CD14-positive monocyte (primary cell): ENCODE data around the gene ITK. TPM values are rescaled to one million over a fixed set of nuclear protein-coding genes. Genes with fewer than 3 reads are reported as not detected.

ENCODE experiments used
- DNase-seq, 3 donors: peaks; one replicate each; pipeline ENCODE4 v3.0.0-alpha.2; 2011 to 2022
- H2AFZ ChIP-seq: 2 replicates; pipeline ENCODE4 v1.6.0; 2012; ENCODE audit warnings: mild to moderate bottlenecking, low read depth, low read length, inconsistent platforms; ENCODE audit not compliant: insufficient read depth, poor library complexity, severe bottlenecking
- H3K27ac ChIP-seq, 2 donors: 1 replicate in 1 of 2; 2 replicates in 1 of 2; pipeline ENCODE4 v1.5.1; 2012 to 2013; ENCODE audit warnings: low read length in 2 of 2, control low read depth in 1 of 2, inconsistent platforms in 1 of 2, low read depth in 1 of 2, mild to moderate bottlenecking in 1 of 2
- H3K27me3 ChIP-seq, 2 donors: one replicate each; pipeline versions ENCODE4 v1.6.0 to v1.6.1; 2011 to 2013; ENCODE audit warnings: low read length in 2 of 2; ENCODE audit not compliant: control insufficient read depth in 2 of 2, insufficient read depth in 2 of 2
- H3K36me3 ChIP-seq, 2 donors: replicated peaks in 1 of 2; 1 replicate in 1 of 2; 2 replicates in 1 of 2; pipeline versions ENCODE4 v1.5.1 to v1.6.1; 2012 to 2013; ENCODE audit warnings: low read length in 2 of 2, control low read depth in 1 of 2, inconsistent platforms in 1 of 2, mild to moderate bottlenecking in 1 of 2; ENCODE audit not compliant: insufficient read depth in 2 of 2, control insufficient read depth in 1 of 2
- H3K4me1 ChIP-seq, 2 donors: 1 replicate in 1 of 2; 2 replicates in 1 of 2; pipeline versions ENCODE4 v1.5.1 to v1.6.1; 2012 to 2013; ENCODE audit warnings: low read length in 2 of 2, control low read depth in 1 of 2, inconsistent platforms in 1 of 2, mild to moderate bottlenecking in 1 of 2, moderate library complexity in 1 of 2; ENCODE audit not compliant: insufficient read depth in 2 of 2, control insufficient read depth in 1 of 2
- H3K4me2 ChIP-seq: replicated peaks from 2 replicates; pipeline ENCODE3; 2012; ENCODE audit warnings: low read length, moderate library complexity, mild to moderate bottlenecking; ENCODE audit not compliant: poor library complexity, severe bottlenecking; ENCODE audit errors: extremely low read depth
- H3K4me3 ChIP-seq, 3 experiments: fragments of 200-600 bp in 1 of 3; sonication (generic) in 1 of 3; replicated peaks in 1 of 3; 1 replicate in 2 of 3; 2 replicates in 1 of 3; pipeline ENCODE4 v1.5.1; 2011 to 2013; ENCODE audit warnings: low read length in 3 of 3, mild to moderate bottlenecking in 3 of 3, control low read depth in 2 of 3, low read depth in 2 of 3, inconsistent platforms in 1 of 3, moderate library complexity in 1 of 3
- H3K79me2 ChIP-seq: 2 replicates; pipeline ENCODE4 v1.6.0; 2012; ENCODE audit warnings: mild to moderate bottlenecking, control low read depth, inconsistent platforms, low read length, moderate library complexity; ENCODE audit not compliant: insufficient read depth
- H3K9ac ChIP-seq: 2 replicates; pipeline ENCODE4 v1.6.0; 2017; ENCODE audit warnings: low read length, mild to moderate bottlenecking; ENCODE audit not compliant: insufficient read depth, poor library complexity, severe bottlenecking
- H3K9me3 ChIP-seq, 2 donors: replicated peaks in 1 of 2; 1 replicate in 1 of 2; 2 replicates in 1 of 2; pipeline versions ENCODE4 v1.5.1 to v1.6.1; 2012 to 2013; ENCODE audit warnings: low read length in 2 of 2, control low read depth in 1 of 2; ENCODE audit not compliant: control insufficient read depth in 1 of 2, insufficient read depth in 1 of 2
- H4K20me1 ChIP-seq: 2 replicates; pipeline ENCODE4 v1.6.0; 2012; ENCODE audit warnings: mild to moderate bottlenecking, low read length, control low read depth, moderate library complexity; ENCODE audit not compliant: insufficient read depth
- H3K27ac Mint-ChIP-seq, 7 donors: one replicate each; pipeline ENCODE4 v1.8.0; 2020; ENCODE audit warnings: mild to moderate bottlenecking in 7 of 7, mixed read lengths in 7 of 7, moderate library complexity in 6 of 7, inconsistent platforms in 2 of 7
- H3K27me3 Mint-ChIP-seq, 3 donors: one replicate each; pipeline ENCODE4 v1.8.0; 2021 to 2022; ENCODE audit warnings: low read depth in 3 of 3, mild to moderate bottlenecking in 3 of 3, mixed read lengths in 3 of 3, moderate library complexity in 3 of 3, inconsistent platforms in 1 of 3
- H3K36me3 Mint-ChIP-seq, 2 donors: one replicate each; pipeline ENCODE4 v1.8.0; 2020; ENCODE audit warnings: mixed read lengths in 2 of 2, inconsistent platforms in 1 of 2, mild to moderate bottlenecking in 1 of 2
- H3K4me1 Mint-ChIP-seq: one replicate; pipeline ENCODE4 v1.8.0; 2020; ENCODE audit warnings: mild to moderate bottlenecking, mixed read lengths
- H3K4me3 Mint-ChIP-seq, 2 donors: one replicate each; pipeline ENCODE4 v1.8.0; 2020; ENCODE audit warnings: mild to moderate bottlenecking in 2 of 2, mixed read lengths in 2 of 2, moderate library complexity in 1 of 2
- H3K9me3 Mint-ChIP-seq, 7 donors: one replicate each; pipeline ENCODE4 v1.8.0; 2020 to 2022; ENCODE audit warnings: mixed read lengths in 7 of 7, mild to moderate bottlenecking in 6 of 7, moderate library complexity in 6 of 7, inconsistent platforms in 2 of 7
- CTCF ChIP-seq: fragments of 200-600 bp; IDR thresholded peaks from one replicate; pipeline ENCODE4 v1.8.0; 2022; ENCODE audit warnings: antibody characterized with exemption, mild to moderate bottlenecking
- WGBS: methylation state at CpG from one replicate; pipeline ENCODE4 v1.1.5; 2013; ENCODE audit warnings: missing lambda C conversion rate; ENCODE audit not compliant: insufficient coverage; 5-methylcytosine and 5-hydroxymethylcytosine counted together
- intact Hi-C, 2 donors: fragments of 100-400 bp; cut with micrococcal nuclease; formaldehyde crosslinking; loops; one replicate each; pipeline versions ENCODE4 v1.15.0 to v1.15.1; 2023
- polyA plus RNA-seq, 3 donors: library from polyadenylated mRNA; depleted of rRNA in 1 of 3; unstranded in 2 of 3; stranded (reverse) in 1 of 3; fragments of 300-500 nt in 2 of 3; fragments of >200 nt in 1 of 3; fragmentation: Illumina TruSeq in 2 of 3; gene quantifications; 1 replicate in 2 of 3; 2 replicates in 1 of 3; pipeline ENCODE4 v1.2.3, GENCODE V29; 2012 to 2021

Gene ITK
- polyA plus RNA-seq, 3 donors = 0.03 to 0.60 (median 0.39) TPM

- Histone ChIP-seq H3K9ac (no peak overlapping the region), H3K27me3 (no peaks in the 10 kb centered on the region), H3K27ac (no peak overlapping the region), H3K4me3 (no peak overlapping the region), H3K36me3 (peaks cover 23 to 42% of the 10 kb centered on the region in 2 donors), H3K79me2 (peaks cover 18% of the 10 kb centered on the region), H4K20me1 (peaks cover 23% of the 10 kb centered on the region), H2AFZ (no peak overlapping the region), H3K9me3 (no peaks in the 10 kb centered on the region), H3K4me1 (peaks cover 16 to 27% of the 10 kb centered on the region in 2 donors), H3K4me2 (no peak overlapping the region)
- Mint-ChIP-seq H3K4me3 (no peak overlapping the region), H3K9me3 (no peaks in the 10 kb centered on the region), H3K27ac (no peak overlapping the region), H3K27me3 (no peaks in the 10 kb centered on the region), H3K36me3 (peaks cover 32 to 38% of the 10 kb centered on the region in 2 donors), H3K4me1 (peaks cover 23% of the 10 kb centered on the region)
- no peak for DNase-seq
- no peak for TF ChIP-seq CTCF
- intact Hi-C loops = no loop called here
- no CpG with 5 or more reads among the region's 6 CpGs for WGBS
Measured at GRCh38 chr5:157284458-157285212, 104.0 kb downstream of the ITK start.

- Mint-ChIP-seq H3K27ac (peak overlapping the region in 1 of 7 donors; percentile 32), H3K27me3 (no peaks in the 10 kb centered on the region), H3K9me3 (no peaks in the 10 kb centered on the region), H3K4me3 (no peak overlapping the region), H3K36me3 (peaks cover 37 to 46% of the 10 kb centered on the region in 2 donors), H3K4me1 (peaks cover 16% of the 10 kb centered on the region)
- Histone ChIP-seq H4K20me1 (peaks cover 23% of the 10 kb centered on the region), H3K4me1 (peaks cover 8 to 19% of the 10 kb centered on the region in 2 donors), H3K27ac (no peak overlapping the region), H3K4me2 (no peak overlapping the region), H2AFZ (no peak overlapping the region), H3K9me3 (no peaks in the 10 kb centered on the region), H3K79me2 (peaks cover 10% of the 10 kb centered on the region), H3K27me3 (no peaks in the 10 kb centered on the region), H3K36me3 (peaks cover 23 to 50% of the 10 kb centered on the region in 2 donors), H3K9ac (no peak overlapping the region), H3K4me3 (no peak overlapping the region)
- DNase-seq = no peak
- WGBS = no CpG with 5 or more reads among the region's 10 CpGs
- no peak for TF ChIP-seq CTCF
- intact Hi-C loops = no loop called here
Measured at GRCh38 chr5:157285310-157286035, 104.8 kb downstream of the ITK start.
